ENCODE results near the gene GRIP2.

GRIP2 gene

GRCh38 chr3:14451844-14452739, 88.0 kb downstream of the GRIP2 start:
- in situ Hi-C loops (cut with MboI; ENCODE audit: low sequenced_read_pairs, unreplicated experiment) = no loop called here

GRCh38 chr3:14450922-14451606, 89.1 kb downstream of the GRIP2 start:
- in situ Hi-C loops (cut with MboI; ENCODE audit: low sequenced_read_pairs, unreplicated experiment) = no loop called here
- no peak for TF ChIP-seq CTCF (IDR thresholded peaks at IDR 0.05; ENCODE audit: borderline replicate concordance, control extremely low read depth, extremely low read depth, insufficient read depth, missing control alignments)

More at GRCh38 chr3:14451844-14452739, 88.0 kb downstream of the GRIP2 start:
- TF ChIP-seq CTCF (IDR thresholded peaks at IDR 0.05; ENCODE audit: borderline replicate concordance, control extremely low read depth, extremely low read depth, insufficient read depth, missing control alignments) = no peak
- DNase-seq (ENCODE audit: low spot score) = no peak

GRCh38 chr3:14450506-14450905, 89.6 kb downstream of the GRIP2 start:
- in situ Hi-C loops (cut with MboI; ENCODE audit: low sequenced_read_pairs, unreplicated experiment) = no loop called here
- TF ChIP-seq CTCF (IDR thresholded peaks at IDR 0.05; ENCODE audit: borderline replicate concordance, control extremely low read depth, extremely low read depth, insufficient read depth, missing control alignments) = no peak
- DNase-seq (ENCODE audit: low spot score) = no peak

More at GRCh38 chr3:14450922-14451606, 89.1 kb downstream of the GRIP2 start:
- DNase-seq (ENCODE audit: low spot score) = no peak

- no peak for TF ChIP-seq CTCF (IDR thresholded peaks at IDR 0.05; ENCODE audit: borderline replicate concordance, control extremely low read depth, extremely low read depth, insufficient read depth, missing control alignments)
- DNase-seq (ENCODE audit: low spot score) = no peak
- in situ Hi-C loops (cut with MboI; ENCODE audit: low sequenced_read_pairs, unreplicated experiment) = no loop called here
Measured at GRCh38 chr3:14448756-14449727, 91.1 kb downstream of the GRIP2 start.

GRCh38 chr3:14448063-14448462, 92.1 kb downstream of the GRIP2 start:
- DNase-seq (ENCODE audit: low spot score) = no peak
- TF ChIP-seq CTCF (IDR thresholded peaks at IDR 0.05; ENCODE audit: borderline replicate concordance, control extremely low read depth, extremely low read depth, insufficient read depth, missing control alignments) = no peak
- in situ Hi-C loops (cut with MboI; ENCODE audit: low sequenced_read_pairs, unreplicated experiment) = no loop called here

All from GM13976 (cell line).